ENCODE measurements around the gene TFCP2.

TFCP2 gene

DNA sequence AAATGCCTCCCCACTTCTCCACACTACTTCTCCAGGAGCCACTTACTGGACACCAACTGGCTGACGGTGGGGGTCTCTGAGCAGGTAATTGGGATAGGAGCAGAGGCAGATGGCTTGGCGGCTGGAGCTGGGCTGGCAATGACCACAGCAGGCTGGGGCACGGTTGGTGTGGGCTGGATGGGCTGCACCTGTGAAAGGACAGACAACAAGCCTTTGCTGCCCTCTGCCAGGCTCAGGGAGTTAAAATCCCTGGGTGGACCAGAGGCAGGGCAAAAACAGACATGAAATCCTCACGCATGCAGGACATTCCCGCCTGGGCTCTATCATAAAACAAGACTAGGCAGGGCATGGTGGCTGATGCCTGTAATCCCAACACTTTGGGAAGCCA lies 19.3 kb upstream of the TFCP2 start:
- Histone ChIP-seq H3K27me3 (ENCODE audit: insufficient read depth, low read length) (no peaks in the 10 kb centered on the region), H3K4me3 (ENCODE audit: low read length) (no peak overlapping the region), H3K9ac (ENCODE audit: low read depth, low read length) (no peak overlapping the region), H3K27ac (ENCODE audit: low read depth, low read length) (no peak overlapping the region), H3K36me3 (ENCODE audit: insufficient read depth, low read length) (no peaks in the 10 kb centered on the region; the same call in 1 of the 2 replicates), H3K9me3 (ENCODE audit: insufficient read depth, low read depth, low read length) (no peaks in the 10 kb centered on the region), H3K4me1 (ENCODE audit: insufficient read depth, low read length) (no peaks in the 10 kb centered on the region; the same call in 1 of the 2 replicates)
- whole genome bisulfite sequencing = 95% methylated on average over 5 of the region's 5 CpGs

DNA sequence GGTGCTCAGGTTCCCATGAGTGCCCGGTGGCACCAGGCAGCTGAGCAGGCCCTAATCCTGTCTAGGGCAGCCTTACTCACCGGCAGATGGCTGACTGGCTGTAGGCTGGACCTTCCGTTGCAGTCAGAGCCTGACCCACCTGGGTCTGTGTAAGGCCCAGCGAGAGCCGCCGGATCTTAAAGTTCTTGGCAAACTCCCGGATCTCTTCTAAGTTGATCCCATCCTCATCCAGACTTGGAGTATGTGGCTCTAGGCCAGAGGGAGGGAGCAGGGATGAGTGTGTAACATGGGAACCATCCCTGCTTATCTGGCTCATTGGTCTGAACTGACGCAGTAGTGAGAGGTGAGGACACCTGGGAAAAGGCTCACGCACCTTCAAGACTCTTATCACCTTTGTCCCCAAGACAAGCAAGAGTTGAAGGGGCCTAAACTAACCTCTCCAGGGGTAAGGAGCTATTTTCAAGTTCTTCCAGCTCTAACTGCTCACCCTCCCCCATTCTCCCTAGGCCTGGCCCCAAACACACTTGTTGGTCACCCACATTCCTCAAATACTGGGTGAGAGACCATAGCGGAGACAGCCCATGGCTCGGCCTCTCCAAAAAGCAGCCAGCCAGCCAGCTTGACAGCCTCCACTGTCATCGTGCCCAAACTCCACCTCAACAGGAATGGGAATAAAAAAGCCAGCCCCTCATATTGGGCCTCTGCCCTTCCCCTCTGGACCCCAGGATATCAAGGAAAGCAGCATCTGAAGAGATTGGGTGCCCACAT lies 18.8 kb upstream of the TFCP2 start:
- Histone ChIP-seq H3K36me3 (ENCODE audit: insufficient read depth, low read length) (no peaks in the 10 kb centered on the region; the same call in 1 of the 2 replicates), H3K9me3 (ENCODE audit: insufficient read depth, low read depth, low read length) (no peaks in the 10 kb centered on the region), H3K27me3 (ENCODE audit: insufficient read depth, low read length) (no peaks in the 10 kb centered on the region), H3K9ac (ENCODE audit: low read depth, low read length) (no peak overlapping the region), H3K27ac (ENCODE audit: low read depth, low read length) (no peak overlapping the region), H3K4me3 (ENCODE audit: low read length) (no peak overlapping the region), H3K4me1 (ENCODE audit: insufficient read depth, low read length) (no peaks in the 10 kb centered on the region; the same call in 1 of the 2 replicates)
- whole genome bisulfite sequencing = 91% methylated on average over 12 of the region's 12 CpGs

DNA sequence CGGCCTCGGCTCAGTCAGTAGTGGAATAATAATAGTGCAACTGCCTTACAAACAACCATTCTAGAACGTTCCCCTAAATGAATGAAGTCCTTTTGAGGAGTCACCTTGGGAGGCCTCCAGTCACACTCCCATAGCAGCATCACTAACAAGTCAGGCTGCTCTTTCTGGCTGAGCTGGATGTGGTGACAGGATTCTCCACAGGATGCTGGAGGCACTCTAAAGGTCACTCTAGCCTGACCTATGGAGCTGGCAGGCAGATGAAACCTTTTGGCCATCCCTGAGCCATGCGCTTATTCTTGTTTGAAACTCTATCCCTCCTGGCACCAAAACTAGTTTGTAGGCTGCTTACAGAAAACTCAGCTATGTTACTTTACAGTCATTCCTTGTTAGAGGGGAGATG lies 17.9 kb upstream of the TFCP2 start:
- no peak overlapping the region for H3K4me3 ChIP-seq (ENCODE audit: low read length)
- no peaks in the 10 kb centered on the region for H3K27me3 ChIP-seq (ENCODE audit: insufficient read depth, low read length)
- H3K27ac ChIP-seq (ENCODE audit: low read depth, low read length) = no peak overlapping the region
- H3K9me3 ChIP-seq (ENCODE audit: insufficient read depth, low read depth, low read length) = no peaks in the 10 kb centered on the region
- 88% methylated on average over 4 of the region's 4 CpGs for WGBS
- no peaks in the 10 kb centered on the region; the same call in 1 of the 2 replicates for H3K36me3 ChIP-seq (ENCODE audit: insufficient read depth, low read length)
- no peaks in the 10 kb centered on the region; the same call in 1 of the 2 replicates for H3K4me1 ChIP-seq (ENCODE audit: insufficient read depth, low read length)
- no peak overlapping the region for H3K9ac ChIP-seq (ENCODE audit: low read depth, low read length)

DNA sequence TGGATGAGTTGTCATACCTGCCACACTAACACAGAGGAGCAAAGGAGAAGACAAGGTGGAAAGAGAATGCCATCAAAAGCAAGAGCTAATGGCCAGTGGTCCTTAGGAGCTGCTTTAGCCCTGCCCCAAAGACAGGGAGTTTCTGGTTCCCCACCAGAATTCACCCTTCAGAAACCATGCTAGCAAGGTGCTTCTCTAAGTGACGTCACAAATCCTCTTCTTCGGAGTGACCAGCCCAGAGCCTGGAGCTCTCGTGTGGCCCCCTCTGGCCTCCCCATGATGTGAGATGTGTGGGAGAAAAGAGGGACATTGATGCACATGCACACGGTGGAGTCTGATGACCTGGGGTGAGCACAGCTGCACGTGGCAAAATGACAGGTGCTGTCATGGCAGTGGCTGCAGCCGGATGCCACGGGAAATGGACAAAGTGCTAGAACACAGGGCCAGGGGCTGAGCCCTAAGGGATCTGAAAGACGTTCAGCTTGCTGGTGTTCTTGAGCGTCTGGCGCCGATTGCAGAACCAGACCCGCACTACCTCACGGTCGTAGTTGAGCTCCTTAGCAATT lies 16.9 kb upstream of the TFCP2 start:
- Histone ChIP-seq H3K36me3 (ENCODE audit: insufficient read depth, low read length) (no peaks in the 10 kb centered on the region; the same call in 1 of the 2 replicates), H3K4me1 (ENCODE audit: insufficient read depth, low read length) (no peaks in the 10 kb centered on the region; the same call in 1 of the 2 replicates)

DNA sequence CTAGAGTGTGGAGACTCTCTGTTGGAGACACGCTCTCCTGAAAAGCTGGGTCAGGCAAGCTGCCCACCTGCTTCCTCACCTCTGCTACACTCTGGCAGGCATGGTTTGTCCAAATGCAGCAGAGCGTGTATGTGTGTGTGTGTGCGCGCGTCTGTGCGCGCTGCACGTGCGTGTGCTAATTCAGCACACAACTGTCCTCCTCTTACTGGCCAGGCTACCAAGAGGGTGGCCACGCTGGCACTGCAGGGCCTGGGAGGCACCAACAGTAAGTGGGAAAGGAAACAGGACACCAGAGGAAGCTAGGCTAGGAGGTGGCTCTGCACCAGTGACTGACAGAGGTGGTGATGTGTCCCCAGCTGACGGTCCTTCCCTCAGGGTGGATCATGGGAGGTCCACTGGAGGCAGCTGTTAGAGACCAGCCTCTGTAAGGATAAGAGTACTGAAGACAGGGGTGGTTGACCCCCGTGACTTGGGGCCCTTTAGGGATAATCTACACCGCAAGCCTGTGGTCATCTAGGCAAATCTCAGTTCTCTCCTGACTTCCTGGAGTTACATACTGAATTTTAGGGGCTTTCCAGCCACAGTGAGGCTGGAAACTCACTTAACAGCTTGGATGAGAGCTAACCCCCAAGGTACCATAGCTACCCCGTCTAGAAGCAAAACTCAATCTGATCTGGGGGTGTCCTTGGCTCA lies 15.6 kb upstream of the TFCP2 start:
- WGBS = 96% methylated on average over 14 of the region's 14 CpGs
- H3K27ac ChIP-seq (ENCODE audit: low read depth, low read length) = no peak overlapping the region
- no peaks in the 10 kb centered on the region; the same call in 1 of the 2 replicates for H3K36me3 ChIP-seq (ENCODE audit: insufficient read depth, low read length)
- H3K9ac ChIP-seq (ENCODE audit: low read depth, low read length) = no peak overlapping the region
- no peaks in the 10 kb centered on the region; the same call in 1 of the 2 replicates for H3K4me1 ChIP-seq (ENCODE audit: insufficient read depth, low read length)
- no peaks in the 10 kb centered on the region for H3K9me3 ChIP-seq (ENCODE audit: insufficient read depth, low read depth, low read length)
- H3K27me3 ChIP-seq (ENCODE audit: insufficient read depth, low read length) = no peaks in the 10 kb centered on the region
- H3K4me3 ChIP-seq (ENCODE audit: low read length) = no peak overlapping the region

More for the DNA sequence above, 16.9 kb upstream of the TFCP2 start:
- Histone ChIP-seq H3K9ac (ENCODE audit: low read depth, low read length) (no peak overlapping the region), H3K9me3 (ENCODE audit: insufficient read depth, low read depth, low read length) (no peaks in the 10 kb centered on the region), H3K27ac (ENCODE audit: low read depth, low read length) (no peak overlapping the region), H3K4me3 (ENCODE audit: low read length) (no peak overlapping the region), H3K27me3 (ENCODE audit: insufficient read depth, low read length) (no peaks in the 10 kb centered on the region)
- 94% methylated on average over 14 of the region's 14 CpGs for WGBS

DNA sequence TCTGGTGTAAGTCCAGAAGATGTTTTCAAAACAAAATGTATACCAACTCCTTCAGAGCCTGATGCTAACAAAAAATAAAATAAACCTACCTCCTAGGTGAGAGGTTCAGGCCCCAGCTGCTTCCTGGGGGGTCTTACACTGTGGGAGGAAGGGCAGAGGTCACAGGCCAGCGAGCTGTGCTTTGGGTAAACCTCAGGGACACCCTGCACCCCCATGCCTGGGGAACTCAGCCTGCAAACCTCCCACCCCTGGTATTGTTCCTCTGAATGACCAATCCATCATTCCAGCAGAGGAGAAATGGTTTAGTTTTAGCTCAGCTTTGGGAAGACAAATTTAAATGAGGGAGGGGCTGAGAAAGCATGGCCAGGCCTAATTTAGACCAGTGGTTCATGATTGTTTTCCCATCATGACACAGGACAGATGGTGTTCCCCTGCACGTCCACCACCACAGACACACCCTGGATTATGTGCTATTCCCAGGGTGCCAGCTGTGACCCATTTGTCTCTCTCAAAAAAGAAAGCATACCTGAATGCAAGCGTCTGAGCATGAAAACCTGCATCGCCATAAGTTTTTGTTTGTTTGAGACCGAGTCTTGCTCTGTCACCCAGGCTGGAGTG lies 14.5 kb upstream of the TFCP2 start:
- Histone ChIP-seq H3K36me3 (ENCODE audit: insufficient read depth, low read length) (no peaks in the 10 kb centered on the region; the same call in 1 of the 2 replicates), H3K4me1 (ENCODE audit: insufficient read depth, low read length) (no peaks in the 10 kb centered on the region; the same call in 1 of the 2 replicates)
- 80% methylated on average over 5 of the region's 5 CpGs for WGBS

DNA sequence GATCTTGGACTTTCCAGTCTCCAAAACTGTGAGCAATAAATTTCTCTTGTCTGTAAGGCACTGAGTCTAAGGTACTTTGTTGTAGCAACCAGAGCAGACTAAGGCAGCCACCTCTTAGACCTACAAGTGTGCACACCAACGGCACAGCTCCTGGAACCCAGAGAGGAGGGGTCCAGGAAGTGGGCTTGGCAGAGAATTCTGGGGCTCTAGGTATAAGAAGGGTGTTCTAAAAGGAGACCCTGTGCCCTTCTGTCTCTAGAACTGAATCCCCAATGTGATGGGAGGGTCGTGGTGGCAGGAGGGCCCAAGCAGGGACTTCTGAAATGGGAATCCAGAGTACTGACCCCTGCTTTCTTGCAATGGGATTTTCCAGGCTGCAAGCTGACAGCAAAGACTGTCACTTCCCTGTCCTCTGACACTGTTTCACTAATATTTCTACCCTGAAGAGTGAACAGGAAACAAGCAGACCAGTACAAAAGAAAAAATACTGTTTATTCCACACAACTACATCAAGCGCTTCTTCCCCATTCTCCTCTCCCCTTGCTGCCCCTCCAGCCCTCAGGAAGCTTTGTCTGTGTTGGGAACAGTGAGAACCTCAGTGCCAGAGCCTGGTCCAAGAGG lies 13.6 kb upstream of the TFCP2 start:
- no peak overlapping the region for H3K4me3 ChIP-seq (ENCODE audit: low read length)
- WGBS = 88% methylated on average over 3 of the region's 3 CpGs
- no peak overlapping the region for H3K27ac ChIP-seq (ENCODE audit: low read depth, low read length)
- no peaks in the 10 kb centered on the region; the same call in 1 of the 2 replicates for H3K36me3 ChIP-seq (ENCODE audit: insufficient read depth, low read length)
- 0 out of 2 replicates have a peak overlapping the region, but pooled peaks have one; percentile 12 for H3K9ac ChIP-seq (ENCODE audit: low read depth, low read length)
- no peaks in the 10 kb centered on the region; the same call in 1 of the 2 replicates for H3K4me1 ChIP-seq (ENCODE audit: insufficient read depth, low read length)
- no peaks in the 10 kb centered on the region for H3K9me3 ChIP-seq (ENCODE audit: insufficient read depth, low read depth, low read length)
- no peaks in the 10 kb centered on the region for H3K27me3 ChIP-seq (ENCODE audit: insufficient read depth, low read length)

More for the DNA sequence above, 14.5 kb upstream of the TFCP2 start:
- H3K4me3 ChIP-seq (ENCODE audit: low read length) = no peak overlapping the region
- H3K9ac ChIP-seq (ENCODE audit: low read depth, low read length) = no peak overlapping the region
- H3K27me3 ChIP-seq (ENCODE audit: insufficient read depth, low read length) = no peaks in the 10 kb centered on the region
- H3K9me3 ChIP-seq (ENCODE audit: insufficient read depth, low read depth, low read length) = no peaks in the 10 kb centered on the region
- no peak overlapping the region for H3K27ac ChIP-seq (ENCODE audit: low read depth, low read length)

DNA sequence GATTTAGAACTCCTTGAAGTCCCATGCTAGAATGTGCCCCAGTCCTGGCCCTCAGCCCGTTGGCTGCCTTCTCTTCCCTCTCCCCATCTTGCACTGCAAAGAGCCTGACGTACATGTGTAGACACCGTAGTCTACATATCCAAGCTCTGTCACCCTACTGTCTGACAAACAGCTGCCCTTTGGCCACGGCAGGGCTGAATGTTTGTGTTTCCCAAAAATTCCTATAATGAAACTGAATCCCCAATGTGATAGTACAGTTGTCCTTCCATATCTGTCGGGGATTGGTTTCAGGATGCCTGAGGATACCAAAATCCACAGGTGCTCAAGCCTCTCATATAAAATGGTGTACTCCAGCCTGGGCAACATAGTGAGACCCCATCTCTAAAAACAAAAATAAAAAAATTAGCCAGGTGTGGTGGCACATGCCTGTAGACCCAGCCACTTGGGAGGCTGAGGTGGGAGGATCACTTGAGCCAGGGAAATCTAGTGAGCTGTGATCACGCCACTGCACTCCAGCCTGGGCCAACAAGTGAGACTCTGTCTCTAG lies 12.3 kb upstream of the TFCP2 start:
- Histone ChIP-seq H3K4me1 (ENCODE audit: insufficient read depth, low read length) (no peaks in the 10 kb centered on the region; the same call in 1 of the 2 replicates), H3K9ac (ENCODE audit: low read depth, low read length) (no peak overlapping the region), H3K27me3 (ENCODE audit: insufficient read depth, low read length) (no peaks in the 10 kb centered on the region), H3K27ac (ENCODE audit: low read depth, low read length) (no peak overlapping the region), H3K9me3 (ENCODE audit: insufficient read depth, low read depth, low read length) (no peaks in the 10 kb centered on the region), H3K36me3 (ENCODE audit: insufficient read depth, low read length) (no peaks in the 10 kb centered on the region; the same call in 1 of the 2 replicates), H3K4me3 (ENCODE audit: low read length) (no peak overlapping the region)
- WGBS = 94% methylated on average over 6 of the region's 6 CpGs

DNA sequence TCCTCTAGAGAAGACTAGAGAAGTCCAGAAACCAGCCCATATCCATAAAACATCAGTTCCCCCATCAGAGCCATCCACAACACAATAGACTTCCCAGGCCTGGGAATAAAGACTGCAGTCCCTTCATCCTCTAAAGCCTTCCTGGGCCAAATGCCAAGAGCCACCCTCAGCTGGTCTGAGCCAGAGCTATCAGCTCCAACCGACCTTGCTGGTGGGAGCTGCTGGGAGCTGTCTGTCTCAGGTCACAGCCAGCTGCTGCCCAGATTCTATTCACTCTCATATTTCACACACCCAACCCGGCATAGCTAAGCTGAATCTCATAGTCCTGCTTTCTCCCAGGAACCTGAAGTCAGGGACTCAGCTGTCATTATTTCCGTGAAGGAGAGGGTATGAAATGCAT lies 10.9 kb upstream of the TFCP2 start:
- Histone ChIP-seq H3K27me3 (ENCODE audit: insufficient read depth, low read length) (no peaks in the 10 kb centered on the region), H3K9ac (ENCODE audit: low read depth, low read length) (no peak overlapping the region), H3K4me3 (ENCODE audit: low read length) (no peak overlapping the region), H3K27ac (ENCODE audit: low read depth, low read length) (no peak overlapping the region), H3K4me1 (ENCODE audit: insufficient read depth, low read length) (no peaks in the 10 kb centered on the region; the same call in 1 of the 2 replicates), H3K9me3 (ENCODE audit: insufficient read depth, low read depth, low read length) (no peaks in the 10 kb centered on the region), H3K36me3 (ENCODE audit: insufficient read depth, low read length) (no peaks in the 10 kb centered on the region)
- 78% methylated on average over 3 of the region's 3 CpGs for WGBS

DNA sequence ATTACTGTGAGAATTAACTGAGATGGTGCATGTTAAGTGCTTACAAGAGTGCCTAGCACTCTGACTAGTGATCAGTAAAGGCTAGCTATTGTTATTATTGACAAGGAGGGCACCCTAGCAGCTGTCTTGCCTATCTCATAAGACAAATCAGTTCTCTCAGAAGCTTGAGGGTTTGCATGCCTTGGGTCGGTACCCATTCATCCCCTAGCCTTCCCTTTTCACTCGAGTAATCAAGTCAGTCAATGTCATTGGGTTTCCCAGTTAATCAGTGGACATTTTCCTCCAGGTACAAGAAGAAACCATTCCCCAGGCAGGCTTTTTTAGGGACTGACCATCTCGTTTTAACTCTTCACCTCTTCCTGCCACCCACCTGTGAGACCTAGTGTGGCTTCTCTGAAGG lies 10.4 kb upstream of the TFCP2 start:
- Histone ChIP-seq H3K4me1 (ENCODE audit: insufficient read depth, low read length) (no peaks in the 10 kb centered on the region; the same call in 1 of the 2 replicates), H3K27ac (ENCODE audit: low read depth, low read length) (no peak overlapping the region)
- 86% methylated on average over 3 of the region's 3 CpGs for WGBS

More for the DNA sequence above, 10.4 kb upstream of the TFCP2 start:
- Histone ChIP-seq H3K9ac (ENCODE audit: low read depth, low read length) (no peak overlapping the region), H3K36me3 (ENCODE audit: insufficient read depth, low read length) (no peaks in the 10 kb centered on the region), H3K9me3 (ENCODE audit: insufficient read depth, low read depth, low read length) (no peaks in the 10 kb centered on the region), H3K4me3 (ENCODE audit: low read length) (no peak overlapping the region), H3K27me3 (ENCODE audit: insufficient read depth, low read length) (no peaks in the 10 kb centered on the region)
